Suprapubic skin (tissue), 4 donors: ENCODE data around the gene HPCAL1. TPM values are rescaled to one million over a fixed set of nuclear protein-coding genes. Genes with fewer than 3 reads are reported as not detected.

Source experiments
- DNase-seq, 2 donors: peaks; one replicate each; pipeline ENCODE4 v3.0.0-alpha.2; 2019; ENCODE audit warnings: low spot score in 2 of 2
- H3K27ac ChIP-seq: fragments of 200-600 bp; sonication (generic); one replicate; pipeline ENCODE4 v1.5.1; 2019
- H3K27me3 ChIP-seq: fragments of 200-600 bp; sonication (generic); one replicate; pipeline ENCODE4 v1.5.1; 2019
- H3K36me3 ChIP-seq: fragments of 200-600 bp; sonication (generic); one replicate; pipeline ENCODE4 v1.5.1; 2019
- H3K4me1 ChIP-seq: fragments of 200-600 bp; sonication (generic); one replicate; pipeline ENCODE4 v1.5.1; 2019
- H3K4me3 ChIP-seq: fragments of 200-600 bp; sonication (generic); one replicate; pipeline ENCODE4 v1.5.1; 2019; ENCODE audit warnings: mild to moderate bottlenecking
- H3K9me3 ChIP-seq: fragments of 200-600 bp; sonication (generic); one replicate; pipeline ENCODE4 v1.5.1; 2019
- EP300 ChIP-seq: sonication (generic); formaldehyde crosslinking; IDR thresholded peaks from one replicate; pipeline ENCODE4 v1.6.1; 2017; ENCODE audit warnings: antibody characterized with exemption
- POLR2A ChIP-seq, 2 donors: fragments of 450-650 bp; IDR thresholded peaks; one replicate each; pipeline ENCODE4 v1.6.1; 2017; ENCODE audit warnings: antibody characterized with exemption in 2 of 2, mild to moderate bottlenecking in 2 of 2, moderate library complexity in 2 of 2
- POLR2AphosphoS5 ChIP-seq, 3 donors: sonication (generic); formaldehyde crosslinking; IDR thresholded peaks; one replicate each; pipeline ENCODE4 v1.6.1; 2017; ENCODE audit warnings: antibody characterized with exemption in 3 of 3
- WGBS: methylation state at CpG from one replicate; pipeline ENCODE4 v1.1.5; 2018; 5-methylcytosine and 5-hydroxymethylcytosine counted together
- total RNA-seq, 4 donors: library from RNA; depleted of rRNA; stranded (reverse); fragments of >200 nt; gene quantifications; one replicate each; pipeline ENCODE4 v1.1.0, GENCODE V29; 2016
- TF ChIP-seq, protein P1 (sequence below), 2 donors: fragments of 200-600 bp in 1 of 2; fragments of 450-650 bp in 1 of 2; sonication (generic) in 1 of 2; IDR thresholded peaks; one replicate each; pipeline ENCODE4 v1.5.1; 2016 to 2019; ENCODE audit warnings: antibody characterized with exemption in 2 of 2, mild to moderate bottlenecking in 1 of 2, moderate library complexity in 1 of 2

Gene HPCAL1
- total RNA-seq, 4 donors from 2014 or later, result 27.7 to 40.7 (median 35.3) TPM

- no peak for TF ChIP-seq EP300
- TF ChIP-seq, protein P1, sequence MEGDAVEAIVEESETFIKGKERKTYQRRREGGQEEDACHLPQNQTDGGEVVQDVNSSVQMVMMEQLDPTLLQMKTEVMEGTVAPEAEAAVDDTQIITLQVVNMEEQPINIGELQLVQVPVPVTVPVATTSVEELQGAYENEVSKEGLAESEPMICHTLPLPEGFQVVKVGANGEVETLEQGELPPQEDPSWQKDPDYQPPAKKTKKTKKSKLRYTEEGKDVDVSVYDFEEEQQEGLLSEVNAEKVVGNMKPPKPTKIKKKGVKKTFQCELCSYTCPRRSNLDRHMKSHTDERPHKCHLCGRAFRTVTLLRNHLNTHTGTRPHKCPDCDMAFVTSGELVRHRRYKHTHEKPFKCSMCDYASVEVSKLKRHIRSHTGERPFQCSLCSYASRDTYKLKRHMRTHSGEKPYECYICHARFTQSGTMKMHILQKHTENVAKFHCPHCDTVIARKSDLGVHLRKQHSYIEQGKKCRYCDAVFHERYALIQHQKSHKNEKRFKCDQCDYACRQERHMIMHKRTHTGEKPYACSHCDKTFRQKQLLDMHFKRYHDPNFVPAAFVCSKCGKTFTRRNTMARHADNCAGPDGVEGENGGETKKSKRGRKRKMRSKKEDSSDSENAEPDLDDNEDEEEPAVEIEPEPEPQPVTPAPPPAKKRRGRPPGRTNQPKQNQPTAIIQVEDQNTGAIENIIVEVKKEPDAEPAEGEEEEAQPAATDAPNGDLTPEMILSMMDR (IDR thresholded peaks at IDR 0.05), result no peak
- Histone ChIP-seq H3K27ac (no peak overlapping the region), H3K4me3 (no peak overlapping the region), H3K36me3 (no peaks in the 10 kb centered on the region), H3K27me3 (no peaks in the 10 kb centered on the region), H3K4me1 (peaks cover 47% of the 10 kb centered on the region), H3K9me3 (no peaks in the 10 kb centered on the region)
- whole genome bisulfite sequencing, result 93% methylated on average over 3 of the region's 13 CpGs
- DNase-seq, result no peak
Measured at GRCh38 chr2:10396464-10396863, 93.8 kb downstream of the HPCAL1 start.

GRCh38 chr2:10397297-10397875 is 94.7 kb downstream of the HPCAL1 start:
- Histone ChIP-seq H3K27me3 (no peaks in the 10 kb centered on the region), H3K4me3 (no peak overlapping the region), H3K9me3 (no peaks in the 10 kb centered on the region), H3K27ac (no peak overlapping the region), H3K36me3 (no peaks in the 10 kb centered on the region), H3K4me1 (peaks cover 46% of the 10 kb centered on the region)
- WGBS, result 92% methylated on average over 10 of the region's 16 CpGs
- no peak for DNase-seq
- TF ChIP-seq POLR2A (IDR thresholded peaks at IDR 0.05), result no peak
- TF ChIP-seq POLR2AphosphoS5 (IDR thresholded peaks at IDR 0.05), result no peak
- no peak for TF ChIP-seq EP300
- TF ChIP-seq, protein P1 (IDR thresholded peaks at IDR 0.05), result no peak

GRCh38 chr2:10397878-10398277 is 95.2 kb downstream of the HPCAL1 start:
- no peaks in the 10 kb centered on the region for H3K27me3 ChIP-seq
- H3K4me1 ChIP-seq, result peaks cover 44% of the 10 kb centered on the region
- H3K9me3 ChIP-seq, result no peaks in the 10 kb centered on the region
- no peak for DNase-seq
- TF ChIP-seq, protein P1 (IDR thresholded peaks at IDR 0.05), result no peak
- TF ChIP-seq POLR2A (IDR thresholded peaks at IDR 0.05), result no peak
- no peak for TF ChIP-seq POLR2AphosphoS5 (IDR thresholded peaks at IDR 0.05)
- TF ChIP-seq EP300, result no peak
- WGBS, result 59% methylated on average over 4 of the region's 4 CpGs
- no peak overlapping the region for H3K4me3 ChIP-seq
- H3K27ac ChIP-seq, result no peak overlapping the region
- no peaks in the 10 kb centered on the region for H3K36me3 ChIP-seq

- H3K27ac ChIP-seq, result no peak overlapping the region
- no peak overlapping the region for H3K4me3 ChIP-seq
- peaks cover 44% of the 10 kb centered on the region for H3K4me1 ChIP-seq
- H3K36me3 ChIP-seq, result no peaks in the 10 kb centered on the region
- DNase-seq, result no peak
- WGBS, result 75% methylated on average over 11 of the region's 14 CpGs
- TF ChIP-seq, protein P1 (IDR thresholded peaks at IDR 0.05), result no peak
- TF ChIP-seq EP300 (no peak), POLR2AphosphoS5 (IDR thresholded peaks at IDR 0.05) (no peak), POLR2A (IDR thresholded peaks at IDR 0.05) (no peak)
- H3K9me3 ChIP-seq, result no peaks in the 10 kb centered on the region
- no peaks in the 10 kb centered on the region for H3K27me3 ChIP-seq
Measured at GRCh38 chr2:10398496-10398895, 95.8 kb downstream of the HPCAL1 start.

- DNase-seq, result no peak
- 85% methylated on average over 16 of the region's 16 CpGs for WGBS
- Histone ChIP-seq H3K27me3 (no peaks in the 10 kb centered on the region), H3K4me1 (peaks cover 50% of the 10 kb centered on the region), H3K27ac (no peak overlapping the region), H3K36me3 (no peaks in the 10 kb centered on the region), H3K4me3 (no peak overlapping the region), H3K9me3 (no peaks in the 10 kb centered on the region)
- TF ChIP-seq EP300, result no peak
- TF ChIP-seq, protein P1 (IDR thresholded peaks at IDR 0.05), result no peak
- TF ChIP-seq POLR2A (IDR thresholded peaks at IDR 0.05), result no peak
- no peak for TF ChIP-seq POLR2AphosphoS5 (IDR thresholded peaks at IDR 0.05)
Measured at GRCh38 chr2:10399358-10399757, 96.7 kb downstream of the HPCAL1 start.
